Osteocyte (in vitro differentiated cells): Measurements from ENCODE around the gene SNCG. TPM values are rescaled to one million over a fixed set of nuclear protein-coding genes. Genes with fewer than 3 reads are reported as not detected.

ENCODE experiments used
- DNase-seq: peaks from one replicate; pipeline ENCODE4 v3.0.0; 2021; ENCODE audit warnings: mixed read lengths; ENCODE audit not compliant: unreplicated experiment; ENCODE audit errors: extremely low spot score
- H3K27ac Mint-ChIP-seq: one replicate; pipeline ENCODE4 v1.8.0; 2021; ENCODE audit warnings: mild to moderate bottlenecking, mixed read lengths; ENCODE audit not compliant: unreplicated experiment
- H3K27me3 Mint-ChIP-seq: one replicate; pipeline ENCODE4 v1.8.0; 2021; ENCODE audit warnings: mixed read lengths; ENCODE audit not compliant: unreplicated experiment
- H3K36me3 Mint-ChIP-seq: one replicate; pipeline ENCODE4 v1.8.0; 2021; ENCODE audit warnings: mixed read lengths; ENCODE audit not compliant: unreplicated experiment
- H3K4me1 Mint-ChIP-seq: one replicate; pipeline ENCODE4 v1.8.0; 2021; ENCODE audit warnings: mixed read lengths; ENCODE audit not compliant: unreplicated experiment
- H3K4me3 Mint-ChIP-seq: one replicate; pipeline ENCODE4 v1.8.0; 2021; ENCODE audit warnings: mild to moderate bottlenecking, moderate library complexity, mixed read lengths; ENCODE audit not compliant: unreplicated experiment
- H3K9me3 Mint-ChIP-seq: one replicate; pipeline ENCODE4 v1.8.0; 2021; ENCODE audit warnings: mixed read lengths; ENCODE audit not compliant: unreplicated experiment
- total RNA-seq: library from RNA; stranded (reverse); gene quantifications from 2 replicates; pipeline ENCODE4 v1.2.1, GENCODE V29; 2021
- TF ChIP-seq, protein P1 (sequence below): fragments of 200-600 bp; sonication (generic); IDR thresholded peaks from 2 replicates; pipeline ENCODE4 v1.5.0; 2021; ENCODE audit warnings: antibody characterized with exemption, mild to moderate bottlenecking, moderate library complexity

SNCG gene
- total RNA-seq, 1 donor from 2014 or later, result not detected

DNA sequence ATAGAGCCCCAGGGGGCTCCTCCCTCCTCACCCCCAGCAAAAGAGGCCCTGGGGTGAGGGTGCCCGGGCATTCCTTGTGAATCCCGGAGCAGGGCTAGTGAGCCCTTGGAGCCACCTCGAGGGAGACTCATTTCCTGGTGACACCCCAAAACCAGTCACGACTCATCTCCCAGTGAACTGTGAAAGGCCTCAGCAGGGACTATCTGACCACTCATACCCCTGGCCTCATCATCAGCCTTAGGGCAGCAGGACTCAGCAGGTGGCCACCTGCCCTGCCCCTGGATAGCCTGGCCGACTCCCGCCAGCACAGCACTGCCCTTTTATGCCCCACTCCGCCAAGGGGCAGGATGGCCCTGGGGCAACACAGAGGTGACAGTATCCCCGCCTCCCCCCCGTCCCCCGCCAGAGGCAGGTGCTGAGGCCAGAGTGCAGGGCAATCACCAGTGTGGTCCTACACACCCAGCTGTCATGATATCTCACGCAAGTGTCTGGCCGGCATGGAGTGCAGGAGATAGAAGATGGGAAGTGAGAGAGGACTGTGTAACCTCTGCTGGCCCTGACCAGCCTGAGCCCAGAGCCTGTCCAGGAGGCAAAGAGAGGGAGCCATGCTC lies 3.2 kb downstream of the SNCG start:
- H3K36me3 Mint-ChIP-seq, result no peaks in the 10 kb centered on the region
- no peak for DNase-seq
- H3K9me3 Mint-ChIP-seq, result no peaks in the 10 kb centered on the region
- H3K27ac Mint-ChIP-seq, result no peak overlapping the region
- no peaks in the 10 kb centered on the region for H3K27me3 Mint-ChIP-seq
- no peak overlapping the region for H3K4me3 Mint-ChIP-seq
- H3K4me1 Mint-ChIP-seq, result peaks cover 35% of the 10 kb centered on the region
- TF ChIP-seq, protein P1, sequence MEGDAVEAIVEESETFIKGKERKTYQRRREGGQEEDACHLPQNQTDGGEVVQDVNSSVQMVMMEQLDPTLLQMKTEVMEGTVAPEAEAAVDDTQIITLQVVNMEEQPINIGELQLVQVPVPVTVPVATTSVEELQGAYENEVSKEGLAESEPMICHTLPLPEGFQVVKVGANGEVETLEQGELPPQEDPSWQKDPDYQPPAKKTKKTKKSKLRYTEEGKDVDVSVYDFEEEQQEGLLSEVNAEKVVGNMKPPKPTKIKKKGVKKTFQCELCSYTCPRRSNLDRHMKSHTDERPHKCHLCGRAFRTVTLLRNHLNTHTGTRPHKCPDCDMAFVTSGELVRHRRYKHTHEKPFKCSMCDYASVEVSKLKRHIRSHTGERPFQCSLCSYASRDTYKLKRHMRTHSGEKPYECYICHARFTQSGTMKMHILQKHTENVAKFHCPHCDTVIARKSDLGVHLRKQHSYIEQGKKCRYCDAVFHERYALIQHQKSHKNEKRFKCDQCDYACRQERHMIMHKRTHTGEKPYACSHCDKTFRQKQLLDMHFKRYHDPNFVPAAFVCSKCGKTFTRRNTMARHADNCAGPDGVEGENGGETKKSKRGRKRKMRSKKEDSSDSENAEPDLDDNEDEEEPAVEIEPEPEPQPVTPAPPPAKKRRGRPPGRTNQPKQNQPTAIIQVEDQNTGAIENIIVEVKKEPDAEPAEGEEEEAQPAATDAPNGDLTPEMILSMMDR, result no peak

- no peaks in the 10 kb centered on the region for H3K36me3 Mint-ChIP-seq
- DNase-seq, result no peak
- H3K27ac Mint-ChIP-seq, result no peak overlapping the region
Measured at GRCh38 chr10:86962136-86962980, 4.0 kb downstream of the SNCG start.

DNA sequence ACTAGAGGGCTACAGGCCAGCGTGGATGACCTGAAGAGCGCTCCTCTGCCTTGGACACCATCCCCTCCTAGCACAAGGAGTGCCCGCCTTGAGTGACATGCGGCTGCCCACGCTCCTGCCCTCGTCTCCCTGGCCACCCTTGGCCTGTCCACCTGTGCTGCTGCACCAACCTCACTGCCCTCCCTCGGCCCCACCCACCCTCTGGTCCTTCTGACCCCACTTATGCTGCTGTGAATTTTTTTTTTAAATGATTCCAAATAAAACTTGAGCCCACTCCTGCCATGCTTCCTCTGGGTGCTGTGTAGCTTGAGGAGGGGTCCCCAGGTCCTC lies 4.5 kb downstream of the SNCG start:
- no peak overlapping the region for H3K4me3 Mint-ChIP-seq
- H3K4me1 Mint-ChIP-seq, result peaks cover 26% of the 10 kb centered on the region
- no peaks in the 10 kb centered on the region for H3K9me3 Mint-ChIP-seq
- TF ChIP-seq, protein P1, result no peak
- H3K27ac Mint-ChIP-seq, result no peak overlapping the region
- no peaks in the 10 kb centered on the region for H3K27me3 Mint-ChIP-seq
- DNase-seq, result no peak
- H3K36me3 Mint-ChIP-seq, result no peaks in the 10 kb centered on the region

More at GRCh38 chr10:86962136-86962980, 4.0 kb downstream of the SNCG start:
- Mint-ChIP-seq H3K9me3 (no peaks in the 10 kb centered on the region), H3K27me3 (no peaks in the 10 kb centered on the region), H3K4me1 (peaks cover 29% of the 10 kb centered on the region), H3K4me3 (no peak overlapping the region)
- TF ChIP-seq, protein P1, result no peak

- no peaks in the 10 kb centered on the region for H3K9me3 Mint-ChIP-seq
- H3K27ac Mint-ChIP-seq, result no peak overlapping the region
- peak; percentile 71 for DNase-seq
- H3K4me3 Mint-ChIP-seq, result no peak overlapping the region
- H3K36me3 Mint-ChIP-seq, result no peaks in the 10 kb centered on the region
- TF ChIP-seq, protein P1, result no peak
- H3K27me3 Mint-ChIP-seq, result no peaks in the 10 kb centered on the region
- H3K4me1 Mint-ChIP-seq, result peaks cover 25% of the 10 kb centered on the region
Measured at GRCh38 chr10:86963341-86963919, 5.0 kb downstream of the SNCG start.
